Upper lobe of left lung (tissue), 4 donors: ENCODE data around the gene SIK2.

Source experiments
- EP300 ChIP-seq, 4 donors: sonication (generic); formaldehyde crosslinking; IDR thresholded peaks; one replicate each; pipeline ENCODE4 v1.5.1; 2017; ENCODE audit warnings: antibody characterized with exemption in 4 of 4, control low read depth in 2 of 4
- POLR2A ChIP-seq, 4 donors: fragments of 450-650 bp; IDR thresholded peaks; one replicate each; pipeline ENCODE4 v1.5.1; 2016 to 2017; ENCODE audit warnings: antibody characterized with exemption in 4 of 4, mild to moderate bottlenecking in 2 of 4
- POLR2AphosphoS5 ChIP-seq, 2 donors: sonication (generic); formaldehyde crosslinking; IDR thresholded peaks; one replicate each; pipeline ENCODE4 v1.5.1; 2017; ENCODE audit warnings: antibody characterized with exemption in 2 of 2
- TF ChIP-seq, protein P1 (sequence below), 6 experiments: fragments of 450-650 bp in 4 of 6; fragments of 200-600 bp in 2 of 6; sonication (generic) in 2 of 6; IDR thresholded peaks; one replicate each; pipeline ENCODE4 v1.5.1; 2016 to 2019; ENCODE audit warnings: antibody characterized with exemption in 6 of 6

DNA sequence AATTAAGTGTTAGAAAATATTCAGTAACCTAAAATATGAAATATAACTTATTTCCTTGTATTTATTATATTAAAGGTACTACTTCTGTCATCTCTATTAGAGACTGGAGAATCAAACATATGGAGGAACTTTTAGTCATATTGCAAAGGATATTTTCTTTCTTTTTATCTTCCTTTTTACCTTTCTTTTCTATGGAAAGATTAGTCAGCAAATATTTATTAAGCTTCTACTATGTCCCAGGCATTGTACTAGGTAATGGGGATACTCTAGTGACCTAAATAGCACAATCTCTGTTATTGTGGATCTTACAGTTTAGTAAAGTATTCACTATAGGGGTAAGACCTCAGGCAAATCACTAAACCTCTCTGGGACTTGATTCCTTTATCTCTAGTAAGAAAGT lies 18.3 kb downstream of the SIK2 start:
- TF ChIP-seq, protein P1, sequence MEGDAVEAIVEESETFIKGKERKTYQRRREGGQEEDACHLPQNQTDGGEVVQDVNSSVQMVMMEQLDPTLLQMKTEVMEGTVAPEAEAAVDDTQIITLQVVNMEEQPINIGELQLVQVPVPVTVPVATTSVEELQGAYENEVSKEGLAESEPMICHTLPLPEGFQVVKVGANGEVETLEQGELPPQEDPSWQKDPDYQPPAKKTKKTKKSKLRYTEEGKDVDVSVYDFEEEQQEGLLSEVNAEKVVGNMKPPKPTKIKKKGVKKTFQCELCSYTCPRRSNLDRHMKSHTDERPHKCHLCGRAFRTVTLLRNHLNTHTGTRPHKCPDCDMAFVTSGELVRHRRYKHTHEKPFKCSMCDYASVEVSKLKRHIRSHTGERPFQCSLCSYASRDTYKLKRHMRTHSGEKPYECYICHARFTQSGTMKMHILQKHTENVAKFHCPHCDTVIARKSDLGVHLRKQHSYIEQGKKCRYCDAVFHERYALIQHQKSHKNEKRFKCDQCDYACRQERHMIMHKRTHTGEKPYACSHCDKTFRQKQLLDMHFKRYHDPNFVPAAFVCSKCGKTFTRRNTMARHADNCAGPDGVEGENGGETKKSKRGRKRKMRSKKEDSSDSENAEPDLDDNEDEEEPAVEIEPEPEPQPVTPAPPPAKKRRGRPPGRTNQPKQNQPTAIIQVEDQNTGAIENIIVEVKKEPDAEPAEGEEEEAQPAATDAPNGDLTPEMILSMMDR (IDR thresholded peaks at IDR 0.05), result no peak
- TF ChIP-seq POLR2A (IDR thresholded peaks at IDR 0.05) (no peak), POLR2AphosphoS5 (IDR thresholded peaks at IDR 0.05) (no peak), EP300 (IDR thresholded peaks at IDR 0.05) (no peak)
